Karpas-422 (cell line): ENCODE measurements around the gene CRISP1. TPM values are rescaled to one million over a fixed set of nuclear protein-coding genes. Genes with fewer than 3 reads are reported as not detected.

Experiments used
- DNase-seq: peaks from one replicate; pipeline ENCODE4 v3.0.0-alpha.2; 2015
- H2AFZ ChIP-seq: fragments of 200-600 bp; sonication (generic); 2 replicates; pipeline ENCODE4 v1.6.1; 2014; ENCODE audit warnings: antibody characterized with exemption, low read length, mixed read lengths
- H3K27ac ChIP-seq: fragments of 200-600 bp; sonication (generic); 2 replicates; pipeline ENCODE4 v1.5.1; 2014; ENCODE audit warnings: mild to moderate bottlenecking, low read length, moderate library complexity
- H3K27me3 ChIP-seq: fragments of 200-600 bp; sonication (generic); 2 replicates; pipeline ENCODE4 v1.6.1; 2014; ENCODE audit warnings: low read length, mixed read lengths
- H3K36me3 ChIP-seq: fragments of 200-600 bp; sonication (generic); 2 replicates; pipeline ENCODE4 v1.6.1; 2014; ENCODE audit warnings: low read length, mixed read lengths; ENCODE audit not compliant: insufficient read depth
- H3K4me1 ChIP-seq: fragments of 200-600 bp; sonication (generic); 2 replicates; pipeline ENCODE4 v1.6.1; 2014; ENCODE audit warnings: mild to moderate bottlenecking, low read length, mixed read lengths
- H3K4me2 ChIP-seq: fragments of 200-600 bp; sonication (generic); 2 replicates; pipeline ENCODE4 v1.6.1; 2014; ENCODE audit warnings: low read length, low read depth, mild to moderate bottlenecking; ENCODE audit not compliant: poor library complexity, severe bottlenecking
- H3K4me3 ChIP-seq: fragments of 200-600 bp; sonication (generic); 2 replicates; pipeline ENCODE4 v1.5.1; 2014; ENCODE audit warnings: mild to moderate bottlenecking, antibody characterized with exemption, low read length, mixed read lengths
- H3K79me2 ChIP-seq: fragments of 200-600 bp; sonication (generic); 2 replicates; pipeline ENCODE4 v1.6.1; 2014; ENCODE audit warnings: mild to moderate bottlenecking, low read length, mixed read lengths
- H3K9ac ChIP-seq: fragments of 200-600 bp; sonication (generic); 2 replicates; pipeline ENCODE4 v1.6.0; 2014; ENCODE audit warnings: low read length
- H3K9me2 ChIP-seq: fragments of 200-600 bp; sonication (generic), shearing (Covaris generic); replicated peaks from 2 replicates; pipeline ENCODE4 v1.6.0; 2014; ENCODE audit warnings: mild to moderate bottlenecking, low read length, moderate library complexity; ENCODE audit not compliant: insufficient read depth
- H3K9me3 ChIP-seq: fragments of 300-700, 200-600 bp; sonication (generic); 2 replicates; pipeline ENCODE4 v1.6.1; 2014; ENCODE audit warnings: low read length, mixed read lengths
- H4K20me1 ChIP-seq: fragments of 200-600 bp; sonication (generic); 2 replicates; pipeline ENCODE4 v1.6.1; 2014; ENCODE audit warnings: mild to moderate bottlenecking, antibody characterized with exemption, low read length, low read depth; ENCODE audit not compliant: insufficient read depth
- total RNA-seq: library from RNA; depleted of rRNA; stranded (reverse); fragments of >200 nt; shearing (Covaris generic); gene quantifications from 2 replicates; pipeline ENCODE4 v1.2.3, GENCODE V29; 2014; ENCODE audit warnings: low replicate concordance

Gene CRISP1
- total RNA-seq, 1 experiment from 2014 or later: not detected

- DNase-seq: no peak
- Histone ChIP-seq H3K79me2 (no peaks in the 10 kb centered on the region), H3K4me3 (no peak overlapping the region), H3K36me3 (no peaks in the 10 kb centered on the region), H3K4me2 (no peak overlapping the region), H3K9me3 (no peaks in the 10 kb centered on the region), H3K9ac (no peak overlapping the region), H3K4me1 (no peaks in the 10 kb centered on the region), H3K27me3 (no peaks in the 10 kb centered on the region), H4K20me1 (no peaks in the 10 kb centered on the region), H2AFZ (no peak overlapping the region), H3K9me2 (no peaks in the 10 kb centered on the region), H3K27ac (no peak overlapping the region)
Observed at GRCh38 chr6:49833386-49833785, 32.9 kb downstream of the CRISP1 start.

GRCh38 chr6:49826743-49827406 is 39.5 kb downstream of the CRISP1 start:
- DNase-seq: no peak
- Histone ChIP-seq H4K20me1 (no peaks in the 10 kb centered on the region), H3K9me2 (no peaks in the 10 kb centered on the region), H3K9ac (no peak overlapping the region), H3K36me3 (no peaks in the 10 kb centered on the region), H3K27ac (no peak overlapping the region), H2AFZ (no peak overlapping the region), H3K4me3 (no peak overlapping the region), H3K79me2 (no peaks in the 10 kb centered on the region), H3K27me3 (no peaks in the 10 kb centered on the region), H3K4me2 (no peak overlapping the region), H3K4me1 (no peaks in the 10 kb centered on the region), H3K9me3 (no peaks in the 10 kb centered on the region)

GRCh38 chr6:49815166-49815565 is 51.2 kb downstream of the CRISP1 start:
- no peaks in the 10 kb centered on the region for H3K79me2 ChIP-seq
- H3K27ac ChIP-seq: no peak overlapping the region
- no peaks in the 10 kb centered on the region for H4K20me1 ChIP-seq
- no peak for DNase-seq
- no peak overlapping the region for H3K9ac ChIP-seq
- no peak overlapping the region for H3K4me2 ChIP-seq
- no peaks in the 10 kb centered on the region for H3K36me3 ChIP-seq
- no peaks in the 10 kb centered on the region for H3K9me3 ChIP-seq
- H2AFZ ChIP-seq: no peak overlapping the region
- no peaks in the 10 kb centered on the region for H3K4me1 ChIP-seq
- no peak overlapping the region for H3K4me3 ChIP-seq
- H3K27me3 ChIP-seq: no peaks in the 10 kb centered on the region
- no peaks in the 10 kb centered on the region for H3K9me2 ChIP-seq

GRCh38 chr6:49813248-49813647 is 53.1 kb downstream of the CRISP1 start:
- H3K4me3 ChIP-seq: no peak overlapping the region
- no peak overlapping the region for H2AFZ ChIP-seq
- no peaks in the 10 kb centered on the region for H3K9me2 ChIP-seq
- no peak for DNase-seq
- H3K36me3 ChIP-seq: no peaks in the 10 kb centered on the region
- H3K27ac ChIP-seq: no peak overlapping the region
- H3K79me2 ChIP-seq: no peaks in the 10 kb centered on the region
- no peak overlapping the region for H3K4me2 ChIP-seq
- no peaks in the 10 kb centered on the region for H4K20me1 ChIP-seq
- H3K27me3 ChIP-seq: no peaks in the 10 kb centered on the region
- no peaks in the 10 kb centered on the region for H3K4me1 ChIP-seq
- no peak overlapping the region for H3K9ac ChIP-seq
- H3K9me3 ChIP-seq: no peaks in the 10 kb centered on the region

- Histone ChIP-seq H3K4me3 (no peak overlapping the region), H3K27ac (no peak overlapping the region), H3K9me3 (no peaks in the 10 kb centered on the region), H3K4me2 (no peak overlapping the region), H3K9ac (no peak overlapping the region), H3K4me1 (no peaks in the 10 kb centered on the region), H3K9me2 (no peaks in the 10 kb centered on the region), H4K20me1 (no peaks in the 10 kb centered on the region), H2AFZ (no peak overlapping the region), H3K27me3 (no peaks in the 10 kb centered on the region), H3K79me2 (no peaks in the 10 kb centered on the region), H3K36me3 (no peaks in the 10 kb centered on the region)
- no peak for DNase-seq
Observed at GRCh38 chr6:49806145-49806544, 60.2 kb downstream of the CRISP1 start.

- H3K27me3 ChIP-seq: no peaks in the 10 kb centered on the region
- no peaks in the 10 kb centered on the region for H3K9me3 ChIP-seq
- H3K79me2 ChIP-seq: no peaks in the 10 kb centered on the region
- no peaks in the 10 kb centered on the region for H4K20me1 ChIP-seq
- no peak overlapping the region for H3K9ac ChIP-seq
- H3K4me2 ChIP-seq: no peak overlapping the region
- no peaks in the 10 kb centered on the region for H3K4me1 ChIP-seq
- H3K36me3 ChIP-seq: no peaks in the 10 kb centered on the region
- DNase-seq: no peak
- no peaks in the 10 kb centered on the region for H3K9me2 ChIP-seq
- H2AFZ ChIP-seq: no peak overlapping the region
- no peak overlapping the region for H3K4me3 ChIP-seq
- no peak overlapping the region for H3K27ac ChIP-seq
Observed at GRCh38 chr6:49805246-49805645, 61.1 kb downstream of the CRISP1 start.

- Histone ChIP-seq H2AFZ (no peak overlapping the region), H3K4me2 (no peak overlapping the region), H3K36me3 (no peaks in the 10 kb centered on the region)
Observed at GRCh38 chr6:49801525-49801924, 64.8 kb downstream of the CRISP1 start.

GRCh38 chr6:49799090-49799489 is 67.2 kb downstream of the CRISP1 start:
- H3K79me2 ChIP-seq: no peaks in the 10 kb centered on the region
- H3K36me3 ChIP-seq: no peaks in the 10 kb centered on the region
- no peak overlapping the region for H3K4me2 ChIP-seq
- H3K4me3 ChIP-seq: no peak overlapping the region
- H2AFZ ChIP-seq: no peak overlapping the region
- H3K9ac ChIP-seq: no peak overlapping the region
- no peaks in the 10 kb centered on the region for H3K4me1 ChIP-seq
- no peaks in the 10 kb centered on the region for H3K9me3 ChIP-seq
- no peaks in the 10 kb centered on the region for H4K20me1 ChIP-seq
- H3K27me3 ChIP-seq: no peaks in the 10 kb centered on the region
- H3K27ac ChIP-seq: no peak overlapping the region
- H3K9me2 ChIP-seq: no peaks in the 10 kb centered on the region
- DNase-seq: no peak

More at GRCh38 chr6:49801525-49801924, 64.8 kb downstream of the CRISP1 start:
- H3K9ac ChIP-seq: no peak overlapping the region
- H3K9me2 ChIP-seq: no peaks in the 10 kb centered on the region
- H3K27ac ChIP-seq: no peak overlapping the region
- no peaks in the 10 kb centered on the region for H3K4me1 ChIP-seq
- H4K20me1 ChIP-seq: no peaks in the 10 kb centered on the region
- H3K27me3 ChIP-seq: no peaks in the 10 kb centered on the region
- no peaks in the 10 kb centered on the region for H3K9me3 ChIP-seq
- no peaks in the 10 kb centered on the region for H3K79me2 ChIP-seq
- no peak for DNase-seq
- no peak overlapping the region for H3K4me3 ChIP-seq
